Muscle layer of colon (tissue), 2 donors: ENCODE data around the gene PIP4K2B.

Experiments used
- H3K27ac ChIP-seq: one replicate; pipeline ENCODE4 v1.7.0; 2013; ENCODE audit warnings: low read depth, mild to moderate bottlenecking, low read length, moderate library complexity
- H3K27me3 ChIP-seq, 2 donors: one replicate each; pipeline ENCODE4 v1.7.0; 2013; ENCODE audit warnings: low read length in 2 of 2, mild to moderate bottlenecking in 2 of 2; ENCODE audit not compliant: insufficient read depth in 2 of 2, control insufficient read depth in 1 of 2
- H3K36me3 ChIP-seq: one replicate; pipeline ENCODE4 v1.7.0; 2013; ENCODE audit warnings: mild to moderate bottlenecking, low read length; ENCODE audit not compliant: insufficient read depth
- H3K4me1 ChIP-seq: one replicate; pipeline ENCODE4 v1.7.0; 2013; ENCODE audit warnings: mild to moderate bottlenecking, low read length; ENCODE audit not compliant: insufficient read depth
- H3K4me3 ChIP-seq, 2 donors: one replicate each; pipeline ENCODE4 v1.7.0; 2013; ENCODE audit warnings: low read length in 2 of 2, low read depth in 1 of 2, mild to moderate bottlenecking in 1 of 2, moderate library complexity in 1 of 2
- H3K9ac ChIP-seq: one replicate; pipeline ENCODE4 v1.7.0; 2013; ENCODE audit warnings: low read length
- H3K9me3 ChIP-seq: one replicate; pipeline ENCODE4 v1.7.0; 2013; ENCODE audit warnings: mild to moderate bottlenecking, low read length
- donor health status: abdominal sarcoma.
- donor health status: Adenocarcinoma of cecum.

The PIP4K2B gene

GRCh38 chr17:38741921-38742410 lies 57.4 kb downstream of the PIP4K2B start:
- Histone ChIP-seq H3K9me3 (no peaks in the 10 kb centered on the region), H3K4me1 (peaks cover 38% of the 10 kb centered on the region), H3K27me3 (no peaks in the 10 kb centered on the region), H3K9ac (no peak overlapping the region), H3K4me3 (no peak overlapping the region), H3K36me3 (peaks cover 17% of the 10 kb centered on the region), H3K27ac (peak overlapping the region; percentile 69)

GRCh38 chr17:38741461-38741860 lies 57.9 kb downstream of the PIP4K2B start:
- Histone ChIP-seq H3K27me3 (no peaks in the 10 kb centered on the region), H3K27ac (peak overlapping the region; percentile 69), H3K4me1 (peaks cover 34% of the 10 kb centered on the region), H3K9ac (no peak overlapping the region), H3K4me3 (no peak overlapping the region), H3K9me3 (no peaks in the 10 kb centered on the region), H3K36me3 (peaks cover 17% of the 10 kb centered on the region)

GRCh38 chr17:38740806-38741205 lies 58.5 kb downstream of the PIP4K2B start:
- Histone ChIP-seq H3K27me3 (no peaks in the 10 kb centered on the region), H3K4me1 (peaks cover 28% of the 10 kb centered on the region), H3K36me3 (peaks cover 22% of the 10 kb centered on the region), H3K9me3 (no peaks in the 10 kb centered on the region), H3K27ac (peak overlapping the region; percentile 69), H3K9ac (no peak overlapping the region), H3K4me3 (no peak overlapping the region)

GRCh38 chr17:38740044-38740443 lies 59.3 kb downstream of the PIP4K2B start:
- Histone ChIP-seq H3K36me3 (peaks cover 28% of the 10 kb centered on the region), H3K9ac (no peak overlapping the region), H3K4me3 (no peak overlapping the region), H3K9me3 (no peaks in the 10 kb centered on the region), H3K4me1 (peaks cover 29% of the 10 kb centered on the region), H3K27me3 (no peaks in the 10 kb centered on the region), H3K27ac (no peak overlapping the region)

- Histone ChIP-seq H3K27ac (no peak overlapping the region), H3K9ac (no peak overlapping the region)
Measured at GRCh38 chr17:38739305-38739704, 60.1 kb downstream of the PIP4K2B start.

GRCh38 chr17:38738686-38739085 lies 60.7 kb downstream of the PIP4K2B start:
- no peak overlapping the region for H3K4me3 ChIP-seq
- H3K27ac ChIP-seq: no peak overlapping the region
- no peaks in the 10 kb centered on the region for H3K9me3 ChIP-seq
- H3K27me3 ChIP-seq: no peaks in the 10 kb centered on the region
- H3K36me3 ChIP-seq: peaks cover 37% of the 10 kb centered on the region
- no peak overlapping the region for H3K9ac ChIP-seq
- peaks cover 30% of the 10 kb centered on the region for H3K4me1 ChIP-seq

More at GRCh38 chr17:38739305-38739704, 60.1 kb downstream of the PIP4K2B start:
- Histone ChIP-seq H3K4me1 (peaks cover 30% of the 10 kb centered on the region), H3K36me3 (peaks cover 32% of the 10 kb centered on the region), H3K9me3 (no peaks in the 10 kb centered on the region), H3K27me3 (no peaks in the 10 kb centered on the region), H3K4me3 (no peak overlapping the region)

- no peak overlapping the region for H3K9ac ChIP-seq
- peaks cover 30% of the 10 kb centered on the region for H3K4me1 ChIP-seq
- H3K9me3 ChIP-seq: no peaks in the 10 kb centered on the region
- H3K27ac ChIP-seq: no peak overlapping the region
- peaks cover 43% of the 10 kb centered on the region for H3K36me3 ChIP-seq
- H3K27me3 ChIP-seq: no peaks in the 10 kb centered on the region
- H3K4me3 ChIP-seq: no peak overlapping the region
Measured at GRCh38 chr17:38738007-38738662, 61.2 kb downstream of the PIP4K2B start.

GRCh38 chr17:38735161-38735997 lies 64.0 kb downstream of the PIP4K2B start:
- Histone ChIP-seq H3K36me3 (peaks cover 43% of the 10 kb centered on the region), H3K27ac (no peak overlapping the region), H3K27me3 (no peaks in the 10 kb centered on the region), H3K9me3 (no peaks in the 10 kb centered on the region), H3K4me3 (no peak overlapping the region), H3K4me1 (peaks cover 29% of the 10 kb centered on the region), H3K9ac (no peak overlapping the region)

GRCh38 chr17:38733982-38734973 lies 65.1 kb downstream of the PIP4K2B start:
- Histone ChIP-seq H3K4me3 (no peak overlapping the region), H3K9ac (no peak overlapping the region), H3K36me3 (peaks cover 36% of the 10 kb centered on the region), H3K9me3 (no peaks in the 10 kb centered on the region), H3K27ac (no peak overlapping the region), H3K27me3 (no peaks in the 10 kb centered on the region), H3K4me1 (peaks cover 33% of the 10 kb centered on the region)

GRCh38 chr17:38733282-38733981 lies 65.9 kb downstream of the PIP4K2B start:
- peaks cover 28% of the 10 kb centered on the region for H3K36me3 ChIP-seq
- no peak overlapping the region for H3K9ac ChIP-seq
- H3K27me3 ChIP-seq: no peaks in the 10 kb centered on the region
- H3K27ac ChIP-seq: no peak overlapping the region
- peaks cover 42% of the 10 kb centered on the region for H3K4me1 ChIP-seq
- no peak overlapping the region for H3K4me3 ChIP-seq
- H3K9me3 ChIP-seq: no peaks in the 10 kb centered on the region
